GM21717 (cell line): ENCODE data around the gene ARHGEF37.
"Not testable (repeated sequence)": the region's sequence is repeated elsewhere in the genome, so short reads cannot be mapped to it uniquely, and the experiment has no call there.

ENCODE experiments used
- ATAC-seq: cut with Tn5 transposase; IDR thresholded peaks from one replicate; pipeline ENCODE4 v1.9.1; 2021; ENCODE audit warnings: mild to moderate bottlenecking, moderate library complexity; ENCODE audit not compliant: unreplicated experiment

ARHGEF37 gene

GRCh38 chr5:149564542-149565140 lies 16.7 kb upstream of the ARHGEF37 start:
- peak; percentile 94 for ATAC-seq

- no peak for ATAC-seq
These were observed 14.1 kb upstream of the ARHGEF37 start for GRCh38 chr5:149567226-149567625.

GRCh38 chr5:149572170-149572569 lies 9.1 kb upstream of the ARHGEF37 start:
- no peak for ATAC-seq

DNA sequence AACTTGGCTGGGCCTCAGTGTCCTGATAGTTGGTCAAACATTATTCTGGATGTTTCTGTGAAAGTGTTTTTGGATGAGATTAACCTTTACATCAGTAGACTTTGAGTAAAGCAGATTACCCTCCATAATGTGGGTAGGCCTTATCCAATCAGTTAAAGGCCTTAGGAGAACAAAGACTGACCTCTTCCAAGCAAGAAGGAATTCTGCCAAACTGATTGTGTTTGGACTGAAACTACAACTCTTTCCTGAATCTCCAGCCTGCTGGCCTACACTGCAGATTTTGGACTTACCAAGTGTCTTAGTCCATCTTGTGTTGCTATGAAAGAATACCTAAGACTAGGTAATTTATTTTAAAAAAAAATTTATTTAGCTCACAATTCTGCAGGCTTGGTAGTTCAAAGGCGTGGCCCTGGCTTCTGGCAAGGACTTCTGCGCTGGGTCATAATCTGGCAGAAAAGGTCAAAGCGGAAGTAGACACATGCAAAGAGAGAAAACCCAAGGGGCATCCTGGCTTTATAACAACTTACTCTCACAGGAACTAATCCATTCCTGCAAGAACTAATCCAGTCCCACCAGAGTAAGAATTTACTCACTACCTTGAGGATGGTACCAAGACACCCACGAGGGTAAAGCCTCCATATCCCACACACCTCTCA lies 8.6 kb upstream of the ARHGEF37 start:
- ATAC-seq: no peak

GRCh38 chr5:149575131-149575530 lies 6.2 kb upstream of the ARHGEF37 start:
- ATAC-seq: no peak

DNA sequence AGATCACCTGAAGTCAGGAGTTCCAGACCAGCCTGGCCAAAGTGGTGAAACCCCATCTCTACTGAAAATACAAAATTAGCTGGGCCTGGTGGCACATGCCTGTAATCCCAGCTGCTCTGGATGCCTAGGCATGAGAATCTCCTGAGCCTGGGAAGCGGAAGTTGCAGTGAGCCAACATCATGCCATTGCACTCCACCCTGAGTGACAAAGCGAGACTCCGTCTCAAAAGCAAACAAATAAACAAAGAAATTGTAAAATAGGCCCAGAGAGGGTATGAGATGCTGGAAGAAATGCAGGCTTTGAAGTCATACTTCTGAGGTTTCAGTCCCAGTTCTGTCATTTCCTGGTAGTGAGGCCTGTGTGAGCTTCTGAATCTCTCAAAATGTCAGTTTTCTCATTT lies 5.3 kb upstream of the ARHGEF37 start:
- ATAC-seq: no peak

DNA sequence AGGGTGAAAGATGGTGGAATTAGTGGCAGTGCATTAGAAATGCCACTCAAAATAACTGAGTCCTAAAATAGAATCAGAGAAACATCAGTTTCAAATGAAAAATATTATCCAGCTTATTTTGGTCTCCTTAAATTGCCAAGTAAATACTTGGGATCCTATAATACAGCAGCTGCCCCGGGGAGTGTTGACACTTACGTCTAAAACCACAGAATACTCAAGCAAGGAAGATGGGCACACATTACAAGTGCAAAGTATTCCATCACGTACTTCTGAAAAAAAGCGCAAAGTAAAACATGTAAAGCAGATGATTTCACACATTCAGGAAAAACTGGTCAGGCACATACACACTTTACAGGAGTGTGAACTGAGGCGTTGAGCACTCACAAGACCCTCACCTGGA lies 2.4 kb upstream of the ARHGEF37 start:
- no peak for ATAC-seq

DNA sequence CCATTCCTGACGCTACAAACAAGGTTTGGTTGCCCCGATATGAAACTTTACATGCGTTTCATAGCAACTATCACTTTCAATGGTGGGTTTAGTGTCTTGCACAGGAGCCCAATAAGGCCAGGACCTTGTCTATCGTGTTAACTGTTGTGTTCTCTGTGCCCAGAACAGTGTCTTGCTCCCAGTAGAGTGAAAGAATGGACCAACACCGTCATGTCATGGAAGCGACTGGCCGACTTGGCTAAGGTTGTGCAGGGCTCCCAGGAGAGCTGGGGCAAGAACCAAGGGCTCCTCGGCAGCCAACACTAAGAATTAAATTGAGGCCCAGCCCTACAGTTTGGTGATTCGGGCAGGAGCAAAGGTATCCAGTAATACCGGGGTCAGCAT lies 498 bp upstream of the ARHGEF37 start:
- no peak for ATAC-seq

GRCh38 chr5:149581931-149582768 lies 852 bp downstream of the ARHGEF37 start:
- no peak for ATAC-seq

- no peak for ATAC-seq
These were observed 2.1 kb downstream of the ARHGEF37 start for GRCh38 chr5:149583394-149583793.

- ATAC-seq: no peak
These were observed 2.8 kb downstream of the ARHGEF37 start for GRCh38 chr5:149584121-149584520.

DNA sequence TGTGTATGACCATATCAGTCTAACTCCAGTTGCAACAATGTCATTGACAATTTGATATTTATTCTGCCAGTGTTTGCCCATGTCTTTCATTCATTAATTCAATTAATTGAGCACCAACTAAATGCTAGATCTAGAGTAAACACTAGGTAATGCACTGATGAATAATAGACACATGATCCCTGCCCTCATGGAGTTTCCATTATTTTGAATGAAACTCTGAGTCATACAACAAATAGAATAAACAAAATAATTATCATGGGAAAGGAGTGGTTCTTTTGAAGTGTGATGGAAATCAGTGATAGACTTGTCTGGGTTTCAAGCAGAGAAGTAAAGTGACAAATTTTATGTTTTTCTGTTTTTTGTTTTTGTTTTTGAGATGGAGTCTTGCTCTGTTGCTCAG lies 4.6 kb downstream of the ARHGEF37 start:
- no peak for ATAC-seq

GRCh38 chr5:149586708-149587318 lies 5.5 kb downstream of the ARHGEF37 start:
- ATAC-seq: no peak

GRCh38 chr5:149588936-149589335 lies 7.6 kb downstream of the ARHGEF37 start:
- ATAC-seq: no peak

GRCh38 chr5:149593370-149593769 lies 12.1 kb downstream of the ARHGEF37 start:
- ATAC-seq: no peak

DNA sequence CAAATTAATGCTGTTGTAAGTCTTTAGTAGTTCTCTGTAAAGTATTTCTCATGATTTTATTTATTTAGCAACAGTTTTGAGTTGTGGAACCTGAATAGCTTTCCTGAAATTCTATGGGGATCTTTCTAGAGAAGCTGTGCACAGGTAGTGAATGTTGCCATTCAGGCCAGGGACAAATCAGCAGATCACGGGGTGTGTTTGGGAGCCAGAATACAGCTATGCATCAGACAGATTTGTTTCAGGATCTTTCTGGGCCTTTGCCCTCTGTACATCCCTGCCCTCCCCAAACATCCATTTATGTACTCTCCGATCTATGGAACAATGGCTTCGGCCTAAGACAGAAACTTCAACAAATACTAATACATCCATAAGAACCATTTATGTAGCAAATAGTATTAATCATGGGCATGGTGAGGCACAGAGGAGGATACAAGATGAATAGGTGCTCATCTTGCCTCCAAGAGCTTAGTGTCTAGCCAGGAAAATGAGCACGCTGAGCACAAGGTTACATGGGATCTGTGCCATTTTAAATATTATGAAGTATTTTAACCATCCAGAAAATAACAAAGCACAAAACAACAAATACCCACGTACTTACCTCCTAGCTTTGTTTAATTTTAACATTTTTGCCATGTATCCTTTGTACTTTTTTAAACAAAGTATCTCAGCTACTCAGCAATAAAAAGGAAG lies 13.1 kb downstream of the ARHGEF37 start:
- ATAC-seq: no peak

DNA sequence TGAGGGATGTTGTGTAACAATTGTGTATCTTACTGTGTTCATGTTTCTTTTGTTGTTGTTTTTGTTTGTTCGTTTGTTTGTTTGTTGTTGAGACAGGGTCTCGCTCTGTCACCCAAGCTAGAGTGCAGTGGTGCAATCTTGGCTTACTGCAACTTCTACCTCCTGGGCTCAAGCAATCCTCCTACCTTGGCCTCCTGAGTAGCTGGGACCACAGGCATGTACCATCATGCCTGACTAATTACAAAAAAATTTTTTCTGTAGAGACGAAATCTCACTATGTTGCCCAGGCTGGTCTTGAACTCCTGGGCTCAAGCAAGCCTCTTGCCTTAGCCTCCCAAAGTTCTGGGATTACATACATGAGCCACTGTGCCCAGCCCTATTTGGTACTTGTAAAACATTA lies 13.8 kb downstream of the ARHGEF37 start:
- not testable (repeated sequence) for ATAC-seq

DNA sequence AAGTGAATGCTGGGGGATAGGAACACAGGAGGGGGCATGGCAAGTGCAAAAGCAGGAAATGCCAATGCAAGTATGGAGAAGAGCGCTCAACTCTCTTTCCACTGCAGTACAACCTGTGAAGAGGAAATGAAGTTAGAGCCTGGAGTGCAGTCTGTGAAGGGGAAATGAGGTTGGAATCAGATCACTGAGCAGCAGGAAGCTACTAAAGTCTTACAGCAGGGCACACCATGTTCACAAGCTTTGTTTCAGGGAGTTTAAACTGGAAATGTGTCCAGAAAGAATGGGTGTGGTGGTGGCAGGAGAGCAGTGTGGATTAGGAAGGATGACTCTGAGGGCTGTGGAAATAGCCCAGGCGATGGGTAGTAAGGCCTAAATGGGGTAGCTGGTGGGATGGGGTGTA lies 15.4 kb downstream of the ARHGEF37 start:
- ATAC-seq: no peak

DNA sequence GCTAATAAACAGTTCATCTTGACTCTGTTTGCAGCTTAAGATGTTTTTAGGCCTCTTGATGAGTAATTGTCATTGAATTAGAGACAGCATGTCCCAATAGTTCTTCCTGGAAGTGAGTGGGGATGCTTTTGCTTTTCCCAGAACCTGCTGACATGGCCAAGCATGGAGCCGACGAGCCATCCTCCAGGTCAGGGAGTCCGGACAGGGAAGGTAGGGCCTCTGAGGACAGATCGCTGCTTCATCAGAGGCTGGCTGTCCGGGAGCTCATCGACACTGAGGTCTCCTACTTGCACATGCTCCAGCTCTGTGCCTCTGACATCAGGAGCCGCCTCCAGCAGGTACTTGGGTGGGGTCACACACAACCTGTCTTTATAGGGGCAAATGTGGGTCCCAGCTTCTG lies 16.3 kb downstream of the ARHGEF37 start:
- no peak for ATAC-seq

DNA sequence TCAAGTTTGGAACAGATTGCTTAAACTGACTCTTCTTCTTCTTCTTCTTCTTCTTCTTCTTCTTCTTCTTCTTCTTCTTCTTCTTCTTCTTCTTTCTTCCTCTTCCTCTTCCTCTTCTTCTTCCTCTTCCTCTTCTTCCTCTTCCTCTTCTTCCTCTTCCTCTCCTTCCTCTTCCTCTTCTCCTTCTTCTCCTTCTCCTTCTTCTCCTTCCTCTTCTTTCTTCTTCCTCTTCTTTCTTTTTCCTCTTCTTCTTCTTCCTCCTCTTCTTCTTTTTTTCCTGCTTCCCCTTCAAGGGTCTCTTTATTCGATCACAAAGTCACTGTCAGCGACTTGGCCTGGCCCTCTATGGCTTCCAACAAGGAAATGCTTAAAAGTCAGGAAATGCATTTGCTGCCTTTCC lies 16.9 kb downstream of the ARHGEF37 start:
- ATAC-seq: not testable (repeated sequence)

- ATAC-seq: no peak
These were observed 17.7 kb downstream of the ARHGEF37 start for GRCh38 chr5:149598966-149599365.
